Panc1 (cell line): ENCODE data around the gene PROK1. TPM values are rescaled to one million over a fixed set of nuclear protein-coding genes. Genes with fewer than 3 reads are reported as not detected.

ENCODE experiments used
- ATAC-seq: fragments of 200-7000 bp; cut with Tn5 transposase; 2 replicates; pipeline ENCODE4 v1.9.1; 2020; ENCODE audit warnings: mild to moderate bottlenecking, moderate library complexity
- BruUV-seq: library from RNA; stranded (reverse); fragments of 400-500 nt; replicated peaks from 2 replicates; lab custom pipeline; 2021; lab: Mats Ljungman, UMichigan
- CTCF ChIA-PET: fragments of 300-600 bp; sonication (Branson Sonifier 250); formaldehyde crosslinking; loops from one replicate; lab custom pipeline; 2022; ENCODE audit warnings: antibody characterized with exemption; lab: Charles Lee
- POLR2A ChIA-PET: fragments of 300-600 bp; sonication (Branson Sonifier 250); formaldehyde crosslinking; loops from one replicate; lab custom pipeline; 2022; ENCODE audit warnings: antibody characterized with exemption; lab: Charles Lee
- DNase-seq: peaks from one replicate; pipeline ENCODE4 v3.0.0-alpha.2; 2010; ENCODE audit warnings: low read depth, low spot score
- H3K27ac ChIP-seq: 2 replicates; pipeline ENCODE4 v1.5.1; 2011; ENCODE audit warnings: mild to moderate bottlenecking, low read length, inconsistent platforms
- H3K27me3 ChIP-seq: fragments of 200-500 bp; sonication (Bioruptor generic); 2 replicates; pipeline ENCODE4 v1.6.0; 2014; ENCODE audit warnings: low read length, inconsistent platforms; ENCODE audit not compliant: control insufficient read depth, insufficient read depth
- H3K36me3 ChIP-seq: fragments of 200-500 bp; sonication (Bioruptor generic); 2 replicates; pipeline ENCODE4 v1.5.1; 2014; ENCODE audit warnings: inconsistent platforms, mild to moderate bottlenecking, low read length, moderate library complexity; ENCODE audit not compliant: control insufficient read depth, insufficient read depth
- H3K4me1 ChIP-seq: 2 replicates; pipeline ENCODE4 v1.5.1; 2011; ENCODE audit warnings: inconsistent platforms, mild to moderate bottlenecking, low read length, moderate library complexity; ENCODE audit not compliant: control insufficient read depth, insufficient read depth
- H3K4me3 ChIP-seq, 2 experiments: 2 replicates each; pipeline ENCODE4 v1.5.1; 2011 to 2012; ENCODE audit warnings: low read depth in 2 of 2, low read length in 2 of 2, mild to moderate bottlenecking in 2 of 2, inconsistent platforms in 1 of 2, moderate library complexity in 1 of 2
- H3K9me3 ChIP-seq: fragments of 200-500 bp; sonication (Bioruptor generic); 2 replicates; pipeline ENCODE4 v1.5.1; 2014; ENCODE audit warnings: low read depth, mild to moderate bottlenecking, inconsistent platforms, low read length, moderate library complexity; ENCODE audit not compliant: control insufficient read depth, insufficient read depth
- POLR2AphosphoS5 ChIP-seq: IDR thresholded peaks from 2 replicates; pipeline ENCODE4 v1.6.1; 2012; ENCODE audit warnings: mild to moderate bottlenecking, low read depth, low read length, moderate library complexity
- SIN3A ChIP-seq: IDR thresholded peaks from 2 replicates; pipeline ENCODE4 v1.6.1; 2012; ENCODE audit warnings: low read depth, mild to moderate bottlenecking, low read length, moderate library complexity, borderline replicate concordance; ENCODE audit not compliant: insufficient read depth
- TCF7L2 ChIP-seq: IDR thresholded peaks from 2 replicates; pipeline ENCODE4 v1.6.1; 2011; ENCODE audit warnings: mild to moderate bottlenecking, low read depth, low read length, inconsistent platforms
- in situ Hi-C: cut with HindIII; loops from 2 replicates; pipeline ENCODE4 v1.10.0; 2016; ENCODE audit warnings: low sequenced_read_pairs, low pct_unique_long_range_greater_than_20kb
- intact Hi-C: fragments of 100-400 bp; cut with micrococcal nuclease; formaldehyde crosslinking; loops from one replicate; pipeline ENCODE4 v1.10.0; 2022; ENCODE audit not compliant: unreplicated experiment
- total RNA-seq: library from RNA; stranded (reverse); gene quantifications from one replicate; pipeline ENCODE4 v1.2.1, GENCODE V29; 2021; ENCODE audit not compliant: unreplicated experiment
- TF ChIP-seq, protein P1 (sequence below): fragments of 450-650 bp; IDR thresholded peaks from 2 replicates; pipeline ENCODE4 v1.5.1; 2017; ENCODE audit warnings: mild to moderate bottlenecking
- TF ChIP-seq, protein P2 (sequence below), 2 experiments: IDR thresholded peaks; 2 replicates each; pipeline ENCODE4 v1.6.1; 2011 to 2012; ENCODE audit warnings: low read depth in 2 of 2, control low read depth in 1 of 2, low read length in 1 of 2, mild to moderate bottlenecking in 1 of 2, moderate library complexity in 1 of 2; ENCODE audit not compliant: insufficient read depth in 1 of 2

The PROK1 gene
- total RNA-seq, 1 experiment from 2014 or later: not detected

GRCh38 chr1:110409316-110409715 lies 41.6 kb upstream of the PROK1 start:
- ChIA-PET CTCF (interaction anchor here (0.7 to 1.5 kb wide), 2 partner anchors 86 to 105 kb away, joined by 3 to 6 read pairs; no protein-coding TSS in a partner anchor), POLR2A (no interaction called here)
- no TSS peak for BruUV-seq
- H3K9me3 ChIP-seq: no peaks in the 10 kb centered on the region
- DNase-seq: no peak
- H3K27ac ChIP-seq: no peak overlapping the region
- ATAC-seq: no peak
- no peaks in the 10 kb centered on the region for H3K4me1 ChIP-seq
- no peak overlapping the region for H3K4me3 ChIP-seq
- no peaks in the 10 kb centered on the region for H3K27me3 ChIP-seq
- peaks cover 10% of the 10 kb centered on the region for H3K36me3 ChIP-seq
- in situ Hi-C loops: no loop called here
- intact Hi-C loops: no loop called here
- TF ChIP-seq, protein P1, sequence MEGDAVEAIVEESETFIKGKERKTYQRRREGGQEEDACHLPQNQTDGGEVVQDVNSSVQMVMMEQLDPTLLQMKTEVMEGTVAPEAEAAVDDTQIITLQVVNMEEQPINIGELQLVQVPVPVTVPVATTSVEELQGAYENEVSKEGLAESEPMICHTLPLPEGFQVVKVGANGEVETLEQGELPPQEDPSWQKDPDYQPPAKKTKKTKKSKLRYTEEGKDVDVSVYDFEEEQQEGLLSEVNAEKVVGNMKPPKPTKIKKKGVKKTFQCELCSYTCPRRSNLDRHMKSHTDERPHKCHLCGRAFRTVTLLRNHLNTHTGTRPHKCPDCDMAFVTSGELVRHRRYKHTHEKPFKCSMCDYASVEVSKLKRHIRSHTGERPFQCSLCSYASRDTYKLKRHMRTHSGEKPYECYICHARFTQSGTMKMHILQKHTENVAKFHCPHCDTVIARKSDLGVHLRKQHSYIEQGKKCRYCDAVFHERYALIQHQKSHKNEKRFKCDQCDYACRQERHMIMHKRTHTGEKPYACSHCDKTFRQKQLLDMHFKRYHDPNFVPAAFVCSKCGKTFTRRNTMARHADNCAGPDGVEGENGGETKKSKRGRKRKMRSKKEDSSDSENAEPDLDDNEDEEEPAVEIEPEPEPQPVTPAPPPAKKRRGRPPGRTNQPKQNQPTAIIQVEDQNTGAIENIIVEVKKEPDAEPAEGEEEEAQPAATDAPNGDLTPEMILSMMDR: no peak
- no peak for TF ChIP-seq POLR2AphosphoS5
- no peak for TF ChIP-seq SIN3A
- TF ChIP-seq, protein P2, sequence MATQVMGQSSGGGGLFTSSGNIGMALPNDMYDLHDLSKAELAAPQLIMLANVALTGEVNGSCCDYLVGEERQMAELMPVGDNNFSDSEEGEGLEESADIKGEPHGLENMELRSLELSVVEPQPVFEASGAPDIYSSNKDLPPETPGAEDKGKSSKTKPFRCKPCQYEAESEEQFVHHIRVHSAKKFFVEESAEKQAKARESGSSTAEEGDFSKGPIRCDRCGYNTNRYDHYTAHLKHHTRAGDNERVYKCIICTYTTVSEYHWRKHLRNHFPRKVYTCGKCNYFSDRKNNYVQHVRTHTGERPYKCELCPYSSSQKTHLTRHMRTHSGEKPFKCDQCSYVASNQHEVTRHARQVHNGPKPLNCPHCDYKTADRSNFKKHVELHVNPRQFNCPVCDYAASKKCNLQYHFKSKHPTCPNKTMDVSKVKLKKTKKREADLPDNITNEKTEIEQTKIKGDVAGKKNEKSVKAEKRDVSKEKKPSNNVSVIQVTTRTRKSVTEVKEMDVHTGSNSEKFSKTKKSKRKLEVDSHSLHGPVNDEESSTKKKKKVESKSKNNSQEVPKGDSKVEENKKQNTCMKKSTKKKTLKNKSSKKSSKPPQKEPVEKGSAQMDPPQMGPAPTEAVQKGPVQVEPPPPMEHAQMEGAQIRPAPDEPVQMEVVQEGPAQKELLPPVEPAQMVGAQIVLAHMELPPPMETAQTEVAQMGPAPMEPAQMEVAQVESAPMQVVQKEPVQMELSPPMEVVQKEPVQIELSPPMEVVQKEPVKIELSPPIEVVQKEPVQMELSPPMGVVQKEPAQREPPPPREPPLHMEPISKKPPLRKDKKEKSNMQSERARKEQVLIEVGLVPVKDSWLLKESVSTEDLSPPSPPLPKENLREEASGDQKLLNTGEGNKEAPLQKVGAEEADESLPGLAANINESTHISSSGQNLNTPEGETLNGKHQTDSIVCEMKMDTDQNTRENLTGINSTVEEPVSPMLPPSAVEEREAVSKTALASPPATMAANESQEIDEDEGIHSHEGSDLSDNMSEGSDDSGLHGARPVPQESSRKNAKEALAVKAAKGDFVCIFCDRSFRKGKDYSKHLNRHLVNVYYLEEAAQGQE (IDR thresholded peaks at IDR 0.05; ENCODE audit: insufficient read depth in 1 of 2, low read depth in 2 of 2, low read length in 1 of 2): no peak
- TF ChIP-seq TCF7L2: no peak

- no peak for ATAC-seq
- no TSS peak for BruUV-seq
- CTCF ChIA-PET: interaction anchor here (1.1 to 2.5 kb wide), 3 partner anchors 49 to 208 kb away, joined by 3 to 16 read pairs (median 3); no protein-coding TSS in a partner anchor
Observed at GRCh38 chr1:110411173-110411735, 39.7 kb upstream of the PROK1 start.

More at GRCh38 chr1:110411173-110411735, 39.7 kb upstream of the PROK1 start:
- H3K27me3 ChIP-seq: no peaks in the 10 kb centered on the region
- no peak for DNase-seq
- in situ Hi-C loops (no loop called here), intact Hi-C loops (no loop called here)
- H3K9me3 ChIP-seq: no peaks in the 10 kb centered on the region
- TF ChIP-seq, protein P2 (IDR thresholded peaks at IDR 0.05; ENCODE audit: insufficient read depth in 1 of 2, low read depth in 2 of 2, low read length in 1 of 2): no peak
- TF ChIP-seq POLR2AphosphoS5: no peak
- TF ChIP-seq, protein P1: no peak
- TF ChIP-seq TCF7L2: no peak
- no peak for TF ChIP-seq SIN3A
- POLR2A ChIA-PET: no interaction called here
- H3K27ac ChIP-seq: no peak overlapping the region
- no peaks in the 10 kb centered on the region for H3K4me1 ChIP-seq
- H3K4me3 ChIP-seq: no peak overlapping the region
- peaks cover 5% of the 10 kb centered on the region; the same call in 1 of the 2 replicates for H3K36me3 ChIP-seq
